Astrocyte (in vitro differentiated cells and primary cell): ENCODE measurements around the gene DEXI. TPM values are rescaled to one million over a fixed set of nuclear protein-coding genes. Genes with fewer than 3 reads are reported as not detected.

Experiments
- DNase-seq: peaks from one replicate; pipeline ENCODE4 v3.0.0-alpha.2; 2010; ENCODE audit warnings: low read depth
- FAIRE-seq: peaks from 2 replicates; lab custom pipeline; 2011; peaks lifted over from hg19 to GRCh38; lab: Jason Lieb, UNC
- H2AFZ ChIP-seq: 2 replicates; pipeline ENCODE4 v1.6.0; 2012; ENCODE audit warnings: low read depth, low read length, inconsistent platforms
- H3K27ac ChIP-seq: 2 replicates; pipeline ENCODE4 v1.5.1; 2011; ENCODE audit warnings: low read depth, low read length, inconsistent platforms
- H3K27me3 ChIP-seq: 2 replicates; pipeline ENCODE4 v1.6.0; 2011; ENCODE audit warnings: low read length, inconsistent platforms; ENCODE audit not compliant: insufficient read depth
- H3K36me3 ChIP-seq: 2 replicates; pipeline ENCODE4 v1.5.1; 2011; ENCODE audit warnings: low read length, inconsistent platforms; ENCODE audit not compliant: insufficient read depth
- H3K4me1 ChIP-seq: 2 replicates; pipeline ENCODE4 v1.5.1; 2011; ENCODE audit warnings: low read length, inconsistent platforms; ENCODE audit not compliant: insufficient read depth
- H3K4me2 ChIP-seq: 2 replicates; pipeline ENCODE4 v1.6.0; 2012; ENCODE audit warnings: low read length, inconsistent platforms
- H3K4me3 ChIP-seq: 2 replicates; pipeline ENCODE4 v1.5.1; 2011; ENCODE audit warnings: low read depth, mild to moderate bottlenecking, low read length, inconsistent platforms; ENCODE audit not compliant: insufficient read depth
- H3K79me2 ChIP-seq: 2 replicates; pipeline ENCODE4 v1.6.0; 2012; ENCODE audit warnings: mild to moderate bottlenecking, low read length, inconsistent platforms; ENCODE audit not compliant: insufficient read depth
- H3K9ac ChIP-seq: 2 replicates; pipeline ENCODE4 v1.6.0; 2012; ENCODE audit warnings: mild to moderate bottlenecking, low read length, inconsistent platforms
- H3K9me3 ChIP-seq: 2 replicates; pipeline ENCODE4 v1.5.1; 2012; ENCODE audit warnings: low read depth, mild to moderate bottlenecking, low read length, inconsistent platforms; ENCODE audit not compliant: insufficient read depth
- H4K20me1 ChIP-seq: 2 replicates; pipeline ENCODE4 v1.6.0; 2012; ENCODE audit warnings: low read length, inconsistent platforms; ENCODE audit not compliant: insufficient read depth
- H3K27ac Mint-ChIP-seq: one replicate; pipeline ENCODE4 v1.8.0; 2021; ENCODE audit warnings: mild to moderate bottlenecking, mixed read lengths; ENCODE audit not compliant: unreplicated experiment
- H3K27me3 Mint-ChIP-seq: one replicate; pipeline ENCODE4 v1.8.0; 2021; ENCODE audit warnings: low read depth, mixed read lengths; ENCODE audit not compliant: unreplicated experiment
- H3K36me3 Mint-ChIP-seq: one replicate; pipeline ENCODE4 v1.8.0; 2021; ENCODE audit warnings: low read depth, mixed read lengths; ENCODE audit not compliant: unreplicated experiment
- H3K4me1 Mint-ChIP-seq: one replicate; pipeline ENCODE4 v1.8.0; 2021; ENCODE audit warnings: low read depth, mixed read lengths; ENCODE audit not compliant: unreplicated experiment
- H3K4me3 Mint-ChIP-seq: one replicate; pipeline ENCODE4 v1.8.0; 2021; ENCODE audit warnings: mild to moderate bottlenecking, moderate library complexity, mixed read lengths; ENCODE audit not compliant: unreplicated experiment
- H3K9me3 Mint-ChIP-seq: one replicate; pipeline ENCODE4 v1.8.0; 2021; ENCODE audit warnings: mild to moderate bottlenecking, mixed read lengths; ENCODE audit not compliant: unreplicated experiment
- CTCF ChIP-seq: IDR thresholded peaks from 2 replicates; pipeline ENCODE4 v1.5.1; 2011; ENCODE audit warnings: low read depth, mild to moderate bottlenecking, inconsistent platforms, low read length, moderate library complexity; ENCODE audit not compliant: insufficient read depth
- EZH2 ChIP-seq: IDR thresholded peaks from 2 replicates; pipeline ENCODE4 v1.6.1; 2012; ENCODE audit warnings: mild to moderate bottlenecking, low read length, inconsistent platforms; ENCODE audit not compliant: insufficient read depth
- total RNA-seq: library from RNA; stranded (reverse); gene quantifications from 2 replicates; pipeline ENCODE4 v1.2.1, GENCODE V29; 2021

Gene DEXI
- total RNA-seq, 1 donor from 2014 or later, result 39.8 TPM

DNA sequence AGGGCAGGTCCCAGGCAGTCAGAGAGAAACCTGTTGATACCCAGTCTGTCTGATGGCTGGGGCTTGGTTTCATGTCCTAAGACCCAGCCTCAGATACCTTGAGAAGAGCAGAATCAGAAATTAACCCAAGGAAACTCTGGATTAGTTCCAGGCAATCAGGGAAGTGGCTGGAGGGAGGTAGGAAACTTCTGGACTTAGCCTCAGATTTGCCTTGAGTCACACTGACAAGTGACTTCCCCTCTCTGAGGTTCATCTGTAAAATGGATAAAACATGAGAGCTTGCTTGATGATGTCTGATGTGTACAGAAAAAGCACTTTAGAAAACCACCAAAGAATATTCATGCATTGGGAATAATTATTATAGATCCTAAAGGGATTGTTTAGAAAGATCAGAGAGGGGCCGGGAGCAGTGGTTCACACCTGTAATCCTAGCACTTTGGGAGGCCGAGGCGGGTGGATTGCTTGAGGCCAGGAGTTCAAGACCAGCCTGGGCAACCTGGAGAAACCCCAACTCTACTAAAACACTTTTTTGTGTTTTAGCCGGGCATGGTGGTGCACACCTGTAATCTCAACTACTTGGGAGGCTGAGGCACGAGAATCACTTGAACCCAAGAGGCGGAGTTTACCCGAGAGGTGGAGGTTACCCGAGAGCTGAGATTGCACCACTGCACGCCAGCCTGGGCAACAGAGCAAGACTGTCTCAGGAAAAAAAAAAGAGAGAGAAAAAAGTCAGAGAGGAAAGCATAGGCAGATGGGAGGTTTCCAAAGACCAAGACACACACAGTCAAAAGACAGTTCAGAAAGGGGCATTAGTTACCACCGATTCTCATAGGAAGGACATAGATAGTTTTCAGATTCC, 61.4 kb downstream of the DEXI start:
- no peak overlapping the region for H2AFZ ChIP-seq
- FAIRE-seq, result no peak
- H3K9ac ChIP-seq, result no peak overlapping the region
- no peaks in the 10 kb centered on the region for H3K79me2 ChIP-seq
- DNase-seq, result no peak
- no peaks in the 10 kb centered on the region for H3K9me3 ChIP-seq
- H3K4me3 ChIP-seq, result no peak overlapping the region
- H3K9me3 Mint-ChIP-seq, result peaks cover 8% of the 10 kb centered on the region
- no peaks in the 10 kb centered on the region for H3K36me3 Mint-ChIP-seq
- H3K4me1 ChIP-seq, result peaks cover 19% of the 10 kb centered on the region
- H4K20me1 ChIP-seq, result no peaks in the 10 kb centered on the region
- no peak overlapping the region for H3K4me3 Mint-ChIP-seq
- no peaks in the 10 kb centered on the region for H3K4me1 Mint-ChIP-seq
- peaks cover 18% of the 10 kb centered on the region for H3K27me3 ChIP-seq
- H3K27me3 Mint-ChIP-seq, result peaks cover 73% of the 10 kb centered on the region
- H3K4me2 ChIP-seq, result no peak overlapping the region
- no peak for TF ChIP-seq CTCF
- TF ChIP-seq EZH2, result no peak
- no peak overlapping the region for H3K27ac Mint-ChIP-seq
- no peak overlapping the region for H3K27ac ChIP-seq
- no peaks in the 10 kb centered on the region for H3K36me3 ChIP-seq

DNA sequence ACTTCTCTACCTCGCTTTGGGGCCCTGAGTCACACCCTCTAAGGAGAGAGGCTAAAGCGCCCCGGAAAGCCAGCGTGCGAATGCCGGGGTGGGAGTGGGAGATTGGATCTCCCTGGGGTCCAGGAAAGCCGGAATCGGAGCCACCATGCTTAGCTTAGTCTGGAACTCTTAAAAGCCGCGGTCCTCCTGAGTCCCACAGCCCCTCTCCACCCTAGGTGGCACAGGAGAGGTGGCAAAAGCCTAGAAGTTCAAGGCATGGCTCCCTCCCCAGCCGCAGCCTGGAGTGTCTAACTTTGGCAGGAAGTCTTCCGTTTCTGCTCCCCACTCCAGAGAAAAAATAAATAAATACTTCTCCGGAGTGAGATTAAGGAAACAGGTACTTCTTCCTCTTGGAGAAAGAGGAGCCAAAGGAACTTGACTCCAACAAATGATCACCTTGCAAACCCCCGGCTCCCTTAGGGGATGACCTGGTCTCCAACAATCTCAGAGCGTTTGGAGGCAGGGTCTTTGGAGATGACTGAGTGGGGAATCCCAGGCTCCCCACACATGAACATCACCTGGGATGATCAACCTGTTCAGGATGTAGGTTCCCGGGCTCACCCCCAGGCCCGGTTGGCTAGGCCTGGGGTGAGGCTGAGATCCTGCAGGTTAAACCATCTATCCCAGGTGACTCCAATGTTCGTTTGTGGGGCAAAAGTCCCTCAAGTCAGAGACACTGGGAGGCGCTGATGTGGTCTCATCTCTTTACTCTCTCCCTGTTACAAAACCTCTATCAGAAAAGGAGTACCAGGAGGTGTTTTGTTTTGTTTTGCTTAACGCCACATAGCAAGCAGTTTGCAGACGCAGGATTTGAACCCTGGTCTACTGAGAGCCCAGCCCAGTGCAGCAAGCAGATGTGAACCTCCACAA, 62.3 kb downstream of the DEXI start:
- Mint-ChIP-seq H3K27me3 (peaks cover 67% of the 10 kb centered on the region), H3K4me3 (no peak overlapping the region), H3K9me3 (peaks cover 8% of the 10 kb centered on the region), H3K36me3 (no peaks in the 10 kb centered on the region), H3K27ac (no peak overlapping the region), H3K4me1 (no peaks in the 10 kb centered on the region)
- Histone ChIP-seq H3K9me3 (no peaks in the 10 kb centered on the region), H3K36me3 (no peaks in the 10 kb centered on the region), H3K4me1 (peaks cover 19% of the 10 kb centered on the region), H3K9ac (no peak overlapping the region), H3K27ac (no peak overlapping the region), H3K27me3 (peaks cover 18% of the 10 kb centered on the region), H3K4me3 (no peak overlapping the region), H3K4me2 (peak overlapping the region; percentile 91), H4K20me1 (no peaks in the 10 kb centered on the region), H2AFZ (no peak overlapping the region), H3K79me2 (no peaks in the 10 kb centered on the region)
- no peak for FAIRE-seq
- no peak for DNase-seq
- TF ChIP-seq EZH2, result no peak
- TF ChIP-seq CTCF, result no peak

Other genes with a start within 250 kb of the DEXI start
- 0.41 TPM in 1 of 2 replicates, not detected in the other for gene TEKT5, start 247.5 kb downstream of the DEXI start, total RNA-seq
- gene NUBP1, start 198.6 kb downstream of the DEXI start, total RNA-seq, result 17.4 TPM in 2 replicates
- gene TVP23A, start 123.7 kb downstream of the DEXI start, total RNA-seq, result 0.34 and 0.70 TPM in 2 replicates
- not detected in 2 replicates for gene CIITA, start 65.3 kb downstream of the DEXI start, total RNA-seq
- gene CLEC16A, start 2.1 kb upstream of the DEXI start, total RNA-seq, result 31.7 and 32.1 TPM in 2 replicates